GM21447 (cell line): ENCODE data around the gene CCBE1.

Experiments
- ATAC-seq: cut with Tn5 transposase; IDR thresholded peaks from one replicate; pipeline ENCODE4 v1.9.1; 2021; ENCODE audit not compliant: unreplicated experiment

The CCBE1 gene

GRCh38 chr18:59420244-59420643, 277.0 kb downstream of the CCBE1 start:
- no peak for ATAC-seq

- no peak for ATAC-seq
These were observed 277.8 kb downstream of the CCBE1 start for GRCh38 chr18:59419386-59419785.

- no peak for ATAC-seq
These were observed 280.4 kb downstream of the CCBE1 start for GRCh38 chr18:59416818-59417217.

- ATAC-seq, result no peak
These were observed 283.0 kb downstream of the CCBE1 start for GRCh38 chr18:59414111-59414653.

GRCh38 chr18:59402432-59403090, 294.7 kb downstream of the CCBE1 start:
- ATAC-seq, result peak; percentile 98

- no peak for ATAC-seq
These were observed 296.8 kb downstream of the CCBE1 start for GRCh38 chr18:59400407-59400806.

GRCh38 chr18:59395226-59396175, 301.7 kb downstream of the CCBE1 start:
- ATAC-seq, result no peak

GRCh38 chr18:59393381-59393780, 303.8 kb downstream of the CCBE1 start:
- no peak for ATAC-seq

- ATAC-seq, result no peak
These were observed 308.4 kb downstream of the CCBE1 start for GRCh38 chr18:59388817-59389216.

- ATAC-seq, result no peak
These were observed 309.3 kb downstream of the CCBE1 start for GRCh38 chr18:59387687-59388565.

- ATAC-seq, result no peak
These were observed 310.1 kb downstream of the CCBE1 start for GRCh38 chr18:59386909-59387686.

- ATAC-seq, result no peak
These were observed 312.0 kb downstream of the CCBE1 start for GRCh38 chr18:59385191-59385590.

- no peak for ATAC-seq
These were observed 313.4 kb downstream of the CCBE1 start for GRCh38 chr18:59383851-59384250.

- ATAC-seq, result no peak
These were observed 314.8 kb downstream of the CCBE1 start for GRCh38 chr18:59382383-59382782.

GRCh38 chr18:59381949-59382348, 315.3 kb downstream of the CCBE1 start:
- ATAC-seq, result no peak
